WI38 (cell line): ENCODE data around the gene RHBDD3.

ENCODE experiments used
- H3K4me3 ChIP-seq: 2 replicates; pipeline ENCODE4 v1.5.1; 2011; ENCODE audit warnings: low read depth, mild to moderate bottlenecking, control low read depth, low read length
- TF ChIP-seq, protein P1 (sequence below): IDR thresholded peaks from 2 replicates; pipeline ENCODE4 v1.5.1; 2012; ENCODE audit warnings: low read depth, mild to moderate bottlenecking, control low read depth, low read length

The RHBDD3 gene

DNA sequence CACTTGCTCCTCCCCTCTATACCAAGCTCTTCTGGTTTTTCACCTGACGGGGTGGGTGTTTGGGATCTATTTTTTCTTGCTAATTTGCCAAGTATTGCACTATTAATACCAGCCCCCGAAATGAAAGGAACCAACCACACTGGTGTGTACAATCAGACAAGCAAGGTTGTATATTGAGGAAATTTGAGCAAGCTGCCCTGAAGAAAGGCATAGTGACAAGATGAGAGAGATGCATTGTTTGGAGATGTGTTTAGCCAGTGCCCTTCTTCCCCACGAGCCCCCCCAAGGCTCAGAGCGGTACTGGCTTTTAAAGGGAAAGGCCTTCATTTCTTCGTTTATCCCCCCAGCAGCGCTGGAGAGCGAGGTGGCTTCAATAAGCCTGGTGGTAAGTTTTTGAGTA lies 23.4 kb upstream of the RHBDD3 start:
- TF ChIP-seq, protein P1, sequence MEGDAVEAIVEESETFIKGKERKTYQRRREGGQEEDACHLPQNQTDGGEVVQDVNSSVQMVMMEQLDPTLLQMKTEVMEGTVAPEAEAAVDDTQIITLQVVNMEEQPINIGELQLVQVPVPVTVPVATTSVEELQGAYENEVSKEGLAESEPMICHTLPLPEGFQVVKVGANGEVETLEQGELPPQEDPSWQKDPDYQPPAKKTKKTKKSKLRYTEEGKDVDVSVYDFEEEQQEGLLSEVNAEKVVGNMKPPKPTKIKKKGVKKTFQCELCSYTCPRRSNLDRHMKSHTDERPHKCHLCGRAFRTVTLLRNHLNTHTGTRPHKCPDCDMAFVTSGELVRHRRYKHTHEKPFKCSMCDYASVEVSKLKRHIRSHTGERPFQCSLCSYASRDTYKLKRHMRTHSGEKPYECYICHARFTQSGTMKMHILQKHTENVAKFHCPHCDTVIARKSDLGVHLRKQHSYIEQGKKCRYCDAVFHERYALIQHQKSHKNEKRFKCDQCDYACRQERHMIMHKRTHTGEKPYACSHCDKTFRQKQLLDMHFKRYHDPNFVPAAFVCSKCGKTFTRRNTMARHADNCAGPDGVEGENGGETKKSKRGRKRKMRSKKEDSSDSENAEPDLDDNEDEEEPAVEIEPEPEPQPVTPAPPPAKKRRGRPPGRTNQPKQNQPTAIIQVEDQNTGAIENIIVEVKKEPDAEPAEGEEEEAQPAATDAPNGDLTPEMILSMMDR: no peak
- H3K4me3 ChIP-seq: no peak overlapping the region

GRCh38 chr22:29290061-29290460 lies 22.3 kb upstream of the RHBDD3 start:
- no peak overlapping the region for H3K4me3 ChIP-seq
- TF ChIP-seq, protein P1: no peak

DNA sequence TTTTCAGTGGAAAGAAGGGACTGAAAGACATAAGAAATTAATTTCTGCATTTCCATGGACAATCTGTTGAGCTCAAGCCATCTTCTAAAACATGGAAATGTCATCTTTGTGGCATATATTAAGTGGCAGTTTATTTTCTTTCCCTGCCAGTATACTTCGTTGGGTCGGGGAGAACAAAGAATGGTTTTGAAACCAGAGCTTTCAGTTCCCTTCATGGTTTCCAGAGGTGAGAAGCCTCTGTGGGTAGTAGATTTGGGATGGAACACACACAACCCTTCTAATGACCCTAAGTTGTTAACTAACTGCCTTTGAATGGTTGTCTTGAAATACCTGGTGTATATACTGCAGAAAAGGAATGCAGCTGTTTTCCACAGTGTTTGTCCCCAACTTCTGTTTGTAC lies 21.1 kb upstream of the RHBDD3 start:
- no peak overlapping the region for H3K4me3 ChIP-seq
- TF ChIP-seq, protein P1: no peak

DNA sequence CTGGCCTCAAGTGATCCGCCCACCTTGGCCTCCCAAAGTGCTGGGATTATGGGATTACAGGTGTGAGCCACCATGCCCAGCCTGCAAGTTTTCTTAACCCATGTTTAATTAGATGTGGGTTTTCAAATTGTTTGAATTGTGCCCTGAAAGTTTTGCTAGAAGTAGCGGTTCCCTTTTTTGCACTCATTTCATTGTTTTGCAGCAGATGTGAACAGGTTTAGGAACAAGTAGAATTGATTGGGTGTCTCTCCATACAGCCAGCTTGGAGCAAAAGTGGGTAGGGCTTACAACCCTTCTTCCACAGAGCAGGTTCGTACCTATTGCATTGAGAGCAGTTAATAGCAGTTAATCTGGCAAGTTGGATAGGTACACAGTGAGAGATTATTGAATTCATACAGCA lies 16.4 kb upstream of the RHBDD3 start:
- TF ChIP-seq, protein P1: no peak
- H3K4me3 ChIP-seq: no peak overlapping the region

- TF ChIP-seq, protein P1: no peak
- H3K4me3 ChIP-seq: no peak overlapping the region
Observed at GRCh38 chr22:29277927-29278326, 10.1 kb upstream of the RHBDD3 start.

DNA sequence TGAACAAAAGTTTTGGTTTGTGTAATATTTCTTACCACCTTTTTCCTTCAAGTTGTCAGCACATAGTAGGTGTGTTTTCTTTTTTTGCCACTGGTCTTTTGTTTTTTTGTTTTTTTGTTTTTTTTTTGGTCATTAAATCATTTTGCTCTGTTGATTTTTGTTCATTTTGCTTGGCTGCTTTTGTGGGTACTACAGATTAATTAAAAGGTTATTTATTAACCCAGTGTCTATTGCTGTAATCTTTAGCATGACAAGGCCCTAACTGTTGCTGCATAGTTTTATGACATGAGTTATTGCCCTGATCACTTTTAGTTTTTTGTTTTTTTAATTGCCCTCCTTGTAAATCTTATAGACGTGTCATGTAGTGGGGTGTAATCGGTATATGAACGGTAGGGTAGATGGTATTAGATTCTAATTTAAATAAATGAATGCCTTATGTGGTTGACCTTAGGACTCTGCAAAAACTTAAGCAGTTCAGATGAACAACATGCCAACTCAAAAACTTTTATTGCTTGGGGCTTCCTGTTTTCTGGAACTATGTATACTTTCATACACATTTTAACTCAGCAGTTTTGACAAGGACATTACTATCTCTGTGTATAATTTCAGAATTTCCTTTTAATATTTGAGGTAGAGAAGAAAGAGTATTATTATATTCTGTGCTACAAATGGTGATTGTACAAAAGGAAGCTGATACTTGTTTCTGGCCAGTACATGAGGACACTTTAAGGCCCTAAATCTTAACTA lies 8.2 kb upstream of the RHBDD3 start:
- TF ChIP-seq, protein P1: no peak
- H3K4me3 ChIP-seq: no peak overlapping the region

- TF ChIP-seq, protein P1: no peak
Observed at GRCh38 chr22:29275167-29275566, 7.4 kb upstream of the RHBDD3 start.

More at GRCh38 chr22:29275167-29275566, 7.4 kb upstream of the RHBDD3 start:
- no peak overlapping the region for H3K4me3 ChIP-seq
